Measurements from ENCODE around the gene KIAA0319L. TPM values are rescaled to one million over a fixed set of nuclear protein-coding genes. Genes with fewer than 3 reads are reported as not detected.

Gene KIAA0319L
- total RNA-seq, 2 experiments from 2014 or later = 36.0 to 45.7 TPM

DNA sequence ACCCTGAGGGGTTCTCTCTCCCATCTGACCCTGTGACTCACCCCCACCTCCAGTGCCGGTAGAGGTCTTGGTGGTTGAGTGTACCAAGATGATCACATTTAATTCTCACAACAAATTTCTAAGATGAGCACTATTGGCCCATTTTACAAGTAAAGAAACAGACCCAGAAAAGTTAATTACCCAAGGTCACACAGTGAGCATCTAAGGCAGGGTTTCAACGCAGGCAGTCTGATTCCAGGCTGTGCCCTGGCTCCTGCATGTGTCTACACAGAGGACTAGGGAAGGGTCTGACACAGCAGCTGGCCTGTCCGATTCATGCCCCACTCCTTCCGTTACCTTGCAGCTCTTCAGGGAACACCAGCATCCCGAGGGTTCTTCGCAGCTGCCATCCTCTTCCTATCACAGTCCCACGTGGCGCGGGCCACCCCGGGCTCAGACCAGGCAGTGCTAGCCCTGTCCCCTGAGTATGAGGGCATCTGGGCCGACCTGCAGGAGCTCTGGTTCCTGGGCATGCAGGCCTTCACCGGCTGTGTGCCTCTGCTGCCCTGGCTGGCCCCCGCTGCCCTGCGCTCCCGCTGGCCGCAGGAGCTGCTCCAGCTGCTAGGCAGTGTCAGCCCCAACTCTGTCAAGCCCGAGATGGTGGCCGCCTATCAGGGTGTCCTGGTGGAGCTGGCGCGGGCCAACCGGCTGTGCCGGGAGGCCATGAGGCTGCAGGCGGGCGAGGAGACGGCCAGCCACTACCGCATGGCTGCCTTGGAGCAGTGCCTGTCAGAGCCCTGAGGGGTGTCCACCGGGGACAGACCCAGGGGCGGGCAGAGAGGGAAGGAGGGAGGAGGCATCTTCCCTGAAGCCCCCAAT, 7.9 kb upstream of the KIAA0319L start:
- CTCF ChIA-PET = interaction anchor here (0.5 to 5.9 kb wide), 45 partner anchors 9 to 586 kb away, joined by 3 to 144 read pairs (median 4); partner anchors contain the start of genes C1orf216, CLSPN, KIAA0319L and TFAP2E
- H3K9me3 Mint-ChIP-seq (ENCODE audit: low read depth) = no peaks in the 10 kb centered on the region
- DNase-seq = peak; percentile 39

DNA sequence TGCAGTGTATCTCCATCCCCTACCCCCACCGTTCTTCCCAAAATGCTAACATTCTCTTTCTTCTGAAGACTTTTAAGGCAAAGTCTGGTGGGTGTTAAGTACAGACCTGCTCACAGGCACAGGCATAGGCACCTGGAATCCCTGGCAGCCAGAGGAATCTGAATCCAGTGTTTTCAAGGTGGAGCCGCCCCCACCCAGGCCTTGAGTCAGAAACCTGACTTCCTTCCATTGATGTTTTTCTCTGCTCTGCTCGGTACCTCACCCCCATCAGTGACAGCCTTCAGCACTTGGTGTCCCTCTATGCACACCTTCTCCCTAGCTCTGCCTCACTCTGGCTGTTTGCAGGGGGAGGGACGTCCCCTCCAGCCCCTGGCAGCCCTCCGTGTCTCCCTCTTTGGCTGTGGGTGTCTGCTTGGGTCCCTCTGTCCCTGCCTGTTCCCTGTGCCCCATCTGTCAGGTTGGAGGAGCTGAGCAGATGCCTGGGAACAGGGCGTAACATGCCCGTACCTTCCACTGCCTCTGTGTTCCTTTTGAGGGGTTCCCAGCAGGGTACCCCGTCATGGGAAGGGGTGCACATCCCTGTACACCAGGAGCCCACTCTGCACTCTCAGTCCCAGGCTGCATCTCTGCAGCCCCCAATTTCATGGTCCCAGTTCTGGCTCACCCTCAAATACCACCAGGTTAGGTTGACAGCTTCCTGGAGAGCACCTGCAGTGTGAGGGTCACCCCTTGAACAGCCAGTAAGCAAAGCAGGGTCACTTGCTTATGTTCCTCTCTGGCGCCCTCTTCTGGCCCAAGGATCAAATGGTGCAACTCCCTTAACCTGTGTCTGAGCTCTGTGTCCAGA, 7.1 kb upstream of the KIAA0319L start:
- CTCF ChIA-PET = interaction anchor here (0.6 to 5.9 kb wide), 45 partner anchors 8 to 404 kb away, joined by 3 to 144 read pairs (median 4); partner anchors contain the start of genes C1orf216, CLSPN, KIAA0319L and TFAP2E
- peaks cover 14% of the 10 kb centered on the region for H3K4me1 Mint-ChIP-seq
- ATAC-seq (peak; percentile 80), DNase-seq (peak; percentile 90)
- no peaks in the 10 kb centered on the region for H3K27me3 Mint-ChIP-seq
- no peak overlapping the region for H3K27ac Mint-ChIP-seq
- H3K4me3 Mint-ChIP-seq = no peak overlapping the region
- H3K9me3 Mint-ChIP-seq (ENCODE audit: low read depth) = no peaks in the 10 kb centered on the region
- H3K36me3 Mint-ChIP-seq = peaks cover 3% of the 10 kb centered on the region

More for the DNA sequence above, 7.9 kb upstream of the KIAA0319L start:
- Mint-ChIP-seq H3K4me1 (peaks cover 12% of the 10 kb centered on the region), H3K36me3 (peaks cover 3% of the 10 kb centered on the region), H3K27ac (no peak overlapping the region), H3K4me3 (no peak overlapping the region), H3K27me3 (no peaks in the 10 kb centered on the region)
- ATAC-seq = no peak

DNA sequence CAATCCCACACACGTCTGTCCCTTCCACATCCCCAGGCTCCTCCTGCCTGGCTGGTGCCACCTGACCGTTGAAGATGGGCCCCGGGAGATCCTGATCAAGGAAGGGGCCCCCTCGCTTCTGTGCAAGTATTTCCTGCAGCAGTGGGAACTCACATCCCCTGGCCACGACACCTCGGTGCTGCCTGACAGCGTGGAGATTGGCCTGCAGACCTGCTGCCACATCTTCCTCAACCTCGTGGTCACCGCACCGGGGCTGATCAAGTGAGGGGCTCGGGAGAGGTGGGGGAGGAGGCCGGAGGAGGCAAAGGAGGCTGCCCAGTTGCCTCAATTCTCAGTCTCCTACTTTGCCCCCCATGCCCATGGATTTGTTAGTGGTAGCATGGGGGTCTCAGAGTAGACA, 6.0 kb upstream of the KIAA0319L start:
- CTCF ChIA-PET = interaction anchor here (2.5 to 3.4 kb wide), 2 partner anchors 9 to 112 kb away, joined by 13 to 24 read pairs; partner anchors contain the start of gene TFAP2E
- H3K27ac Mint-ChIP-seq = peak overlapping the region; percentile 13
- H3K36me3 Mint-ChIP-seq = peaks cover 3% of the 10 kb centered on the region
- no peak overlapping the region for H3K4me3 Mint-ChIP-seq
- H3K4me1 Mint-ChIP-seq = peaks cover 19% of the 10 kb centered on the region
- ATAC-seq (no peak), DNase-seq (peak; percentile 40)
- no peaks in the 10 kb centered on the region for H3K27me3 Mint-ChIP-seq
- H3K9me3 Mint-ChIP-seq (ENCODE audit: low read depth) = no peaks in the 10 kb centered on the region

DNA sequence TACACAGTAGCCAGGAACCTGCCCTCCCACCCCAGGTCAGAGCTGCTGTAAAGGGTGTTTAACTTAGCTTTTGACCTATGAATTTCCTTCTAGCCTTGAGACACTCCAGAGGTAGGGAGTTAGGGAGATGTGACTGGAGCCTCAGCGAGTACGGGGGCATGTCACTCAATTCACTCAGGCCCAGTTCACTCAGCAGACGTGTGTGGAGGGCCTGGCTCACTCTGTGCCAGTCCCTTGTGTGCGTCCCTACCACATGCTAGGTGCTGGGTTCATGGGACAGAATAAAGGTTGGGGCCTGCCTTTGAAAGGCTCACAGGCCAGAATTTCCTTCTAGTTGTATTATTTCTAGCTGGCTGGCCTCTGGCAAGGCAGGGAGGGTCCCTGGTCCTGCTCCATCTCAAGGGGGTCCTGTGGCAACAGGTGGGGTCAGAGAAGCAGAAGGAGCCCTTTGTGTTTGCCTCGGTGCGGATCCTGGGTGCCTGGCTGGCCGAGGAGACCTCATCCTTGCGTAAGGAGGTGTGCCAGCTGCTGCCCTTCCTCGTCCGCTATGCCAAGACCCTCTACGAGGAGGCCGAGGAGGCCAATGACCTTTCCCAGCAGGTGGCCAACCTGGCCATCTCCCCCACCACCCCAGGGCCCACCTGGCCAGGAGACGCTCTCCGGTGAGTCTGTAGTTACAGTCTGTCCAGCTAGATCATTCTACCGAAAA, 4.9 kb upstream of the KIAA0319L start:
- CTCF ChIA-PET = interaction anchor here (0.6 to 3.4 kb wide), 6 partner anchors 10 to 360 kb away, joined by 3 to 24 read pairs (median 4); partner anchors contain the start of gene TFAP2E
- H3K4me3 Mint-ChIP-seq = no peak overlapping the region
- H3K27me3 Mint-ChIP-seq = no peaks in the 10 kb centered on the region
- no peaks in the 10 kb centered on the region for H3K9me3 Mint-ChIP-seq (ENCODE audit: low read depth)
- DNase-seq (peak; percentile 33), ATAC-seq (no peak)
- H3K36me3 Mint-ChIP-seq = peaks cover 5% of the 10 kb centered on the region
- H3K27ac Mint-ChIP-seq = peak overlapping the region; percentile 5
- peaks cover 19% of the 10 kb centered on the region for H3K4me1 Mint-ChIP-seq

DNA sequence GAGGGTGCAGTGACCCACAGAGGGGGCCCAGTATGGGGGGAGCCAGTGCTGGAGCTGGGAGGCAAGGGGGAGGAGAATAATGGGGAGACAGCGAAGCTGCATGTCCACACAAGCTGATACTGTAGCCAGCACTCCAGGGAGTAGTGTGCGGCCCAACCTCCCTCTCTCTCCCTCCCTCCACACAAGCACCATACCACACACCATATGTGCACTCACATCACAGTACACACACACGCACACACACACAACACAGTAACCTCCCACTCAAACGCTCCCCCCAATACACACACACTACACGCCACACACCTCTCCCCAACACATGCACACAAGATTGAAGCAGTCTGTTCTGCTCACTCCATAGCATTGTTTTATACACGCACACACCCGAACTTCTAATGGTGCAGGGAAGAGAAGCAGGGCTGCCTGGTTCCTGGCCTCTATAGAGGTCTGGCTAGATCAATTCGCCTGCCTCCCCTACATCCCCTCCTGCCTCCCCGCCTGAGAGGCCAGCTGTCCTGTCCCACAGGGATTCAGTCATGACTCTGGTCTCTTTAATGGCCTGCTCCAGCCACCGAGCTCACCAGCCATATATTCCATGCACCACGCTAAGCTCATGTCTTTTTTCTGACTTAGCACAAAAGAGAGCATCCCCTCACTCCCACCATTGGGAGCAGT, 4.2 kb upstream of the KIAA0319L start:
- Mint-ChIP-seq H3K27ac (no peak overlapping the region), H3K9me3 (ENCODE audit: low read depth) (no peaks in the 10 kb centered on the region), H3K4me1 (peaks cover 22% of the 10 kb centered on the region), H3K4me3 (no peak overlapping the region), H3K36me3 (peaks cover 5% of the 10 kb centered on the region), H3K27me3 (no peaks in the 10 kb centered on the region)
- ATAC-seq (no peak), DNase-seq (peak; percentile 38)
- CTCF ChIA-PET = interaction anchor here (0.6 to 3.4 kb wide), 5 partner anchors 11 to 360 kb away, joined by 3 to 24 read pairs (median 4); partner anchors contain the start of gene TFAP2E

- peak; percentile 39 for DNase-seq
- Mint-ChIP-seq H3K9me3 (ENCODE audit: low read depth) (no peaks in the 10 kb centered on the region), H3K4me1 (peaks cover 31% of the 10 kb centered on the region), H3K27me3 (no peaks in the 10 kb centered on the region), H3K4me3 (no peak overlapping the region), H3K36me3 (peaks cover 5% of the 10 kb centered on the region), H3K27ac (no peak overlapping the region)
- ATAC-seq = no peak
- CTCF ChIA-PET = interaction anchor here (1.7 to 3.4 kb wide), 3 partner anchors 11 to 359 kb away, joined by 4 to 24 read pairs (median 13); partner anchors contain the start of gene TFAP2E
Measured at GRCh38 chr1:35560256-35561225, 3.3 kb upstream of the KIAA0319L start.

DNA sequence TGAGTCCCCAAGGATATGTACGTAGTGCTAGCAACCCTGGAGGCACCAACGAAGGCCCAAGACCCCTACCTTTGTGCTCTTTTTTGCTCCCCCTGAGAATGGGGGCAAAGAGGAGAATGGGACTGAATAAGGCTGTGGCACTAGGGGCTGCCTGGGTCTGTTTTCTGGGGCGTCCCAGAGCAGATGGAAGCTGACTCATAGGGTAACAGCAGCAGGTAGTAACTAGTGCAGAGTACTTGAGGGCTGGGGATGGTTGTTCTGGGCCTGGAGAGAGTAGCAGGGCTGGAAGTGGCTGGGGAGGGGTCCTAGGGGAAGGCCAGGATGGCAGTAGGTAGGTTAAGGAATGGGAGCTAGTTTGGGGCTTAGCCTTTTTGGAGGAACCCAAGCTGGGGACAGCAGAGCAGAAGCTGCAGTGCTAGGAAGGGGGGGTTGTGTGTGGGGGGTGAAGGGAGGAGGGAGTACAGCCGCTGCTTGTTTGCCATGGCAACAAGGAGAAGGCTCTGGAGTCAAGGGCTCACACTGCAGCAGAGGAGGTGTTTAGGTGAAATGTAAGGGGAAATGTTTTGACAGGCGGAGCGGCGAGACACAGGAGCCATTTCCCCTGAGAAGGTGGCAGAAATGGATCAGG, 2.2 kb upstream of the KIAA0319L start:
- no peaks in the 10 kb centered on the region for H3K27me3 Mint-ChIP-seq
- peaks cover 4% of the 10 kb centered on the region for H3K36me3 Mint-ChIP-seq
- H3K27ac Mint-ChIP-seq = peak overlapping the region; percentile 74
- CTCF ChIA-PET = interaction anchor here (1.2 to 4.8 kb wide), 4 partner anchors 9 to 168 kb away, joined by 4 to 41 read pairs (median 4); no protein-coding TSS in a partner anchor
- H3K9me3 Mint-ChIP-seq (ENCODE audit: low read depth) = no peaks in the 10 kb centered on the region
- no peak overlapping the region for H3K4me3 Mint-ChIP-seq
- H3K4me1 Mint-ChIP-seq = peaks cover 38% of the 10 kb centered on the region
- ATAC-seq (no peak), DNase-seq (peak; percentile 41)

GRCh38 chr1:35558374-35559316, 1.4 kb upstream of the KIAA0319L start:
- H3K4me1 Mint-ChIP-seq = peaks cover 37% of the 10 kb centered on the region
- peak overlapping the region; percentile 95 for H3K27ac Mint-ChIP-seq
- H3K36me3 Mint-ChIP-seq = peaks cover 6% of the 10 kb centered on the region
- H3K27me3 Mint-ChIP-seq = no peaks in the 10 kb centered on the region
- H3K9me3 Mint-ChIP-seq (ENCODE audit: low read depth) = no peaks in the 10 kb centered on the region
- ATAC-seq = no peak
- CTCF ChIA-PET = interaction anchor here (1.2 to 4.8 kb wide), 4 partner anchors 10 to 169 kb away, joined by 4 to 41 read pairs (median 4); no protein-coding TSS in a partner anchor
- DNase-seq = peak; percentile 38
- H3K4me3 Mint-ChIP-seq = peak overlapping the region; percentile 93

DNA sequence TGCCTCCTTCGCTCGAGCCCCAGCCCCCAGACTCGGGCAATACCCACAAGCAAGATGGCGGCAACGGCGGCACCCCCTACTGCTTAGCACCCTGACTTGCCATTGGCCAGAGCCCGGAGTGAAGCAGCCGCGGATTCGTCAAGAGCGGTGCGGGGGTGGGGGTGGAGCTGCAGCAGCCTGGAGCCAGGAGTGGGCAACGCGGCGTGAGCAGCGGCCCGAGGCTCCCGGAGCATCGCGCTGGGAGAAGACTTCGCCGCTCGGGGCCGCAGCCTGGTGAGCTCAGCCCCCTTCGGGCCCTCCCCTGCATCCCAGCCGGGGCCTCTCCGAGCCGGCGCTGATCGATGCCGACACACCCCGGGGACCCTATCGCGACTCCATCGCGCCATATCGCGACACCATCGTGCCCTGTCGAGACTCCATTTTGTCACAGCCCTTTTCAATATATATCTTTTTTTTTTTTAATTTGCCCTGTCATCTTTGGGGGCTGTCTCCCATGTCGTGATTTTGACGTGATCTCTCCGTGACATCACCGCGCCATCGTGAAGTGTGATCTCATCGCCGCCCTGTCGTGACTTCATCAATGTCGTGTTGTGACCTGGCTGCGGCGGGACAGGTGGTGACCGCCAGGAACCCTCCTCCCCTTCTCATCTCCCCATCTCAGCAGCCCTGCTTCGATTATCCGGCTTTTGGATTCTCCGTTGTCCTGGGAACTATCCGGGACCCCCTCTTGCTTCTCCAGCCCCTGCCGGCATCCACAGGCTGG, 589 bp upstream of the KIAA0319L start, which contains the start of gene NCDN:
Gene NCDN (plus strand): TSS at position 189 of the 763 bp plus-strand sequence. CDS start 392 bp downstream, at position 581.
- Mint-ChIP-seq H3K4me1 (peaks cover 32% of the 10 kb centered on the region), H3K36me3 (peaks cover 9% of the 10 kb centered on the region), H3K4me3 (peak within 1 kb of the TSS; percentile 93), H3K9me3 (ENCODE audit: low read depth) (no peaks in the 10 kb centered on the region), H3K27ac (peak within 1 kb of the TSS; percentile 95), H3K27me3 (no peaks in the 10 kb centered on the region)
- CTCF ChIA-PET = interaction anchor here (0.8 to 4.8 kb wide), 6 partner anchors 11 to 212 kb away, joined by 3 to 41 read pairs (median 5); partner anchors contain the start of gene CLSPN
- DNase-seq (peak; percentile 99), ATAC-seq (peak; percentile 94)
